PC-3 (cell line): ENCODE results near the gene IST1. TPM values are rescaled to one million over a fixed set of nuclear protein-coding genes. Genes with fewer than 3 reads are reported as not detected.

Experiments used
- ATAC-seq: fragments of 200-7000 bp; cut with Tn5 transposase; 2 replicates; pipeline ENCODE4 v1.9.1; 2020; ENCODE audit warnings: mild to moderate bottlenecking, moderate library complexity
- BruUV-seq: library from RNA; stranded (reverse); fragments of 400-500 nt; replicated peaks from 2 replicates; lab custom pipeline; 2021; lab: Mats Ljungman, UMichigan
- CTCF ChIA-PET: fragments of 300-600 bp; sonication (Branson Sonifier 250); formaldehyde crosslinking; loops from one replicate; lab custom pipeline; 2022; ENCODE audit warnings: antibody characterized with exemption; lab: Charles Lee
- POLR2A ChIA-PET: fragments of 300-600 bp; sonication (Branson Sonifier 250); formaldehyde crosslinking; loops from one replicate; lab custom pipeline; 2022; ENCODE audit warnings: antibody characterized with exemption; ENCODE audit not compliant: unreplicated experiment; lab: Charles Lee
- DNase-seq: peaks from one replicate; pipeline ENCODE4 v3.0.0-alpha.2; 2015
- H2AFZ ChIP-seq: fragments of 300-600 bp; sonication (generic); 2 replicates; pipeline ENCODE4 v1.6.0; 2016; ENCODE audit warnings: antibody characterized with exemption, low read length
- H3F3A ChIP-seq: fragments of 300-600 bp; sonication (generic); one replicate; pipeline ENCODE4 v1.6.0; 2017; ENCODE audit warnings: antibody characterized with exemption, low read length, control low read depth, mild to moderate bottlenecking; ENCODE audit not compliant: unreplicated experiment
- H3K27ac ChIP-seq: fragments of 300-600 bp; sonication (generic); 2 replicates; pipeline ENCODE4 v1.5.1; 2016; ENCODE audit warnings: mild to moderate bottlenecking, low read length
- H3K27me3 ChIP-seq: fragments of 300-600 bp; sonication (generic); 2 replicates; pipeline ENCODE4 v1.6.1; 2016; ENCODE audit warnings: low read length, mixed read lengths
- H3K36me3 ChIP-seq: fragments of 300-600 bp; sonication (generic); 2 replicates; pipeline ENCODE4 v1.6.1; 2016; ENCODE audit warnings: low read depth, mixed run types, low read length, mixed read lengths
- H3K4me1 ChIP-seq: fragments of 300-600 bp; sonication (generic); 2 replicates; pipeline ENCODE4 v1.5.1; 2016; ENCODE audit warnings: low read length; ENCODE audit not compliant: insufficient read depth
- H3K4me2 ChIP-seq: fragments of 300-600 bp; sonication (generic); 2 replicates; pipeline ENCODE4 v1.6.0; 2016; ENCODE audit warnings: low read length
- H3K4me3 ChIP-seq: fragments of 300-600 bp; sonication (generic); 2 replicates; pipeline ENCODE4 v1.5.1; 2016; ENCODE audit warnings: mild to moderate bottlenecking, low read length, mixed read lengths
- H3K79me2 ChIP-seq: fragments of 300-600 bp; sonication (generic); 2 replicates; pipeline ENCODE4 v1.6.1; 2017; ENCODE audit warnings: low read length, mixed read lengths
- H3K9ac ChIP-seq: fragments of 300-600 bp; sonication (generic); 2 replicates; pipeline ENCODE4 v1.6.0; 2016; ENCODE audit warnings: mild to moderate bottlenecking, low read length
- H3K9me2 ChIP-seq: fragments of 300-600 bp; sonication (generic); replicated peaks from 2 replicates; pipeline ENCODE4 v1.6.1; 2016; ENCODE audit warnings: mixed run types, low read length, mixed read lengths
- H3K9me3 ChIP-seq: fragments of 300-600 bp; sonication (generic); 2 replicates; pipeline ENCODE4 v1.6.1; 2016; ENCODE audit warnings: low read length, mixed read lengths
- H4K20me1 ChIP-seq: fragments of 300-600 bp; sonication (generic); 2 replicates; pipeline ENCODE4 v1.6.1; 2016; ENCODE audit warnings: low read length, mixed read lengths
- EZH2 ChIP-seq: fragments of 300-600 bp; sonication (generic); IDR thresholded peaks from one replicate; pipeline ENCODE4 v1.6.1; 2017; ENCODE audit warnings: antibody characterized with exemption, mild to moderate bottlenecking, low read length; ENCODE audit not compliant: unreplicated experiment
- EZH2phosphoT487 ChIP-seq: fragments of 300-600 bp; sonication (generic); IDR thresholded peaks from 2 replicates; pipeline ENCODE4 v1.6.1; 2018; ENCODE audit warnings: mild to moderate bottlenecking, antibody characterized with exemption, low read length, borderline replicate concordance
- intact Hi-C: fragments of 100-400 bp; cut with micrococcal nuclease; formaldehyde crosslinking; loops from 2 replicates; pipeline ENCODE4 v1.9.0; 2023
- total RNA-seq: library from RNA; depleted of rRNA; stranded (reverse); fragments of >200 nt; gene quantifications from 2 replicates; pipeline ENCODE4 v1.2.3, GENCODE V29; 2014
- TF ChIP-seq, protein P1 (sequence below): fragments of 300-600 bp; sonication (generic); conservative IDR thresholded peaks from 2 replicates; pipeline ENCODE4 v1.5.1; 2017; ENCODE audit warnings: antibody characterized with exemption, low read depth, mild to moderate bottlenecking, low read length

The IST1 gene
- total RNA-seq, 1 experiment from 2014 or later, result 86.4 TPM

DNA sequence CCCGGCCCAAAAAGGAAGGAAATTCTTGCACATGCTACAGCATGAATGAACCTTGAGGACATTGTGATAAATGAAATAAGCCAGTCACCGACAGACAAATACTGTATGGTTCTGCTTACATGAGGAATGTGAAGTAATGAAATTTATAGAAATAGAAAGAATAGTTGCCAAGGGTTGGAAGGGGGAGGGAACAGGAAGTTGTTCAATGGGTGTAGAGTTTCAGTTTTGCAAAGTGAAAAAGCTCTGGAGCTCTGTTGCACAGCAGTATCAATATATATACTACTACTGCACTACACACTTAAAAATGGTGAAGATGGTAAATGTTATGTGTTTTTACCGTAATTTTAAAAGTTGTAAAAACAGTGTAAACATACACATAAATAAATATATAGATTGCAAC is 61.2 kb downstream of the IST1 start:
- H3K4me3 ChIP-seq, result no peak overlapping the region
- H3K36me3 ChIP-seq, result no peaks in the 10 kb centered on the region
- H3K9ac ChIP-seq, result no peak overlapping the region
- BruUV-seq, result no TSS peak
- H3K27ac ChIP-seq, result no peak overlapping the region
- H3K9me2 ChIP-seq, result no peaks in the 10 kb centered on the region
- H3K9me3 ChIP-seq, result no peaks in the 10 kb centered on the region
- CTCF ChIA-PET, result interaction anchor here (0.8 kb wide), 1 partner anchor 52 kb away, joined by 3 read pairs; no protein-coding TSS in a partner anchor
- H2AFZ ChIP-seq, result no peak overlapping the region
- DNase-seq (no peak), ATAC-seq (0 out of 2 replicates have a peak, but pooled peaks have one; percentile 22)
- no peaks in the 10 kb centered on the region for H3K79me2 ChIP-seq
- intact Hi-C loops, result no loop called here
- no peaks in the 10 kb centered on the region for H3K4me1 ChIP-seq
- POLR2A ChIA-PET, result no interaction called here
- no peaks in the 10 kb centered on the region for H3F3A ChIP-seq
- H3K27me3 ChIP-seq, result no peaks in the 10 kb centered on the region
- no peaks in the 10 kb centered on the region for H4K20me1 ChIP-seq
- no peak overlapping the region for H3K4me2 ChIP-seq
- TF ChIP-seq, protein P1, sequence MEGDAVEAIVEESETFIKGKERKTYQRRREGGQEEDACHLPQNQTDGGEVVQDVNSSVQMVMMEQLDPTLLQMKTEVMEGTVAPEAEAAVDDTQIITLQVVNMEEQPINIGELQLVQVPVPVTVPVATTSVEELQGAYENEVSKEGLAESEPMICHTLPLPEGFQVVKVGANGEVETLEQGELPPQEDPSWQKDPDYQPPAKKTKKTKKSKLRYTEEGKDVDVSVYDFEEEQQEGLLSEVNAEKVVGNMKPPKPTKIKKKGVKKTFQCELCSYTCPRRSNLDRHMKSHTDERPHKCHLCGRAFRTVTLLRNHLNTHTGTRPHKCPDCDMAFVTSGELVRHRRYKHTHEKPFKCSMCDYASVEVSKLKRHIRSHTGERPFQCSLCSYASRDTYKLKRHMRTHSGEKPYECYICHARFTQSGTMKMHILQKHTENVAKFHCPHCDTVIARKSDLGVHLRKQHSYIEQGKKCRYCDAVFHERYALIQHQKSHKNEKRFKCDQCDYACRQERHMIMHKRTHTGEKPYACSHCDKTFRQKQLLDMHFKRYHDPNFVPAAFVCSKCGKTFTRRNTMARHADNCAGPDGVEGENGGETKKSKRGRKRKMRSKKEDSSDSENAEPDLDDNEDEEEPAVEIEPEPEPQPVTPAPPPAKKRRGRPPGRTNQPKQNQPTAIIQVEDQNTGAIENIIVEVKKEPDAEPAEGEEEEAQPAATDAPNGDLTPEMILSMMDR, result no peak
- TF ChIP-seq EZH2 (no peak), EZH2phosphoT487 (no peak)

DNA sequence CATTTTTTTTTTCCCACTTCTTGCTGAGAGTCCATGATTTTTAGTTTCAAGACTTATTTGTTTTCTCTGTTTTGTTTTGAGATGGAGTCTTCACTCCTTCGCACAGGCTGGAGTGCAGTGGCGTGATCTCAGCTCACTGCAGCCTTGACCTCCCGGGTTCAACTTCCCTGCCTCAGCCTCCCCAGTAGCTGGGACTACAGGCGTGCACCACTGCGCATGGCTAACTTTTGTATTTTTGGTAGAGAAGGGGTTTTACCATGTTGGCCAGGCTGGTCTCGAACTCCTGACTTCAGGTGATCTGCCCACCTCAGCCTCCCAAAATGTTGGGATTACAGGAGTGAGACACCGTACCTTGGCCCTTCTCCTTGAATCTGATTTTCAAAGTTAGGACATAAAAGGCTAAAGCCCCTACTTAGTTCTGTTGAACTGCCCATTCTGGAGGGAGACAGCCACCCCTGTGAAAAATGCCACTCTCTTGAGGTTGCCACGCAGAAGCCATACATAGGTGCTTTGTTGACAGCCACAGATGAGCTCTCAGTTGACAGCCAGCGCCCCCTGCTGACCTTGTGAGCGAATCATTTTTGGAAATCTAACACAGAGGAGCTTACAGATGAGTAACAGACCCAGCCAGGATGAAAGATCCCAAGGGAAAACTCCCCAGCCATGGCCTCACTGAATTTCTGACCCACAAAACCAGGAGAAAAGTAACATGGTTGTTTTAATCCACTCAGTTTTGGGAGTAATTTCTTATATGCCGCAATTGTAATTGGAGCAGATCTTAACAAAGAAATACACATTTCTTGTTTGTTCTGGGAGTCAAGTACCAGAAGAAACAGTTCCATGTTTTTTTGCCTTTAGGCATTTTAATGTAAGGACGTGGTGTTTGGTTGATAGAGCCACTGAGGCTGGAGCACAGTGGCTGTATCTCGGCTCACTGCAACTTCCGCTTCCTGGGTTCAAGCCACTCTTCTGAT is 66.0 kb downstream of the IST1 start:
- H3K27ac ChIP-seq, result no peak overlapping the region
- no peaks in the 10 kb centered on the region for H3K36me3 ChIP-seq
- ChIA-PET CTCF (interaction anchor here (0.5 to 1.9 kb wide), 7 partner anchors 11 to 154 kb away, joined by 3 to 10 read pairs (median 3); partner anchors contain the start of genes DHX38 and TXNL4B), POLR2A (no interaction called here)
- H3K4me1 ChIP-seq, result no peaks in the 10 kb centered on the region
- ATAC-seq (peak; percentile 96), DNase-seq (peak; percentile 82)
- H3K4me2 ChIP-seq, result no peak overlapping the region
- no peak overlapping the region for H3K9ac ChIP-seq
- TF ChIP-seq EZH2phosphoT487, result no peak
- no peak for TF ChIP-seq EZH2
- TF ChIP-seq, protein P1, result peak; percentile 80
- no peaks in the 10 kb centered on the region for H3K27me3 ChIP-seq
- H3K79me2 ChIP-seq, result no peaks in the 10 kb centered on the region
- intact Hi-C loops, result loop anchor here (5.0 kb wide), 1 partner anchor 79 kb away; the partner anchor contains the start of gene ZNF821
- H3K9me3 ChIP-seq, result no peaks in the 10 kb centered on the region
- H3F3A ChIP-seq, result no peaks in the 10 kb centered on the region
- no peak overlapping the region for H3K4me3 ChIP-seq
- no peak overlapping the region for H2AFZ ChIP-seq
- BruUV-seq, result no TSS peak
- no peaks in the 10 kb centered on the region for H3K9me2 ChIP-seq
- H4K20me1 ChIP-seq, result no peaks in the 10 kb centered on the region
